ENCODE data around the gene ITGBL1.

The ITGBL1 gene

DNA sequence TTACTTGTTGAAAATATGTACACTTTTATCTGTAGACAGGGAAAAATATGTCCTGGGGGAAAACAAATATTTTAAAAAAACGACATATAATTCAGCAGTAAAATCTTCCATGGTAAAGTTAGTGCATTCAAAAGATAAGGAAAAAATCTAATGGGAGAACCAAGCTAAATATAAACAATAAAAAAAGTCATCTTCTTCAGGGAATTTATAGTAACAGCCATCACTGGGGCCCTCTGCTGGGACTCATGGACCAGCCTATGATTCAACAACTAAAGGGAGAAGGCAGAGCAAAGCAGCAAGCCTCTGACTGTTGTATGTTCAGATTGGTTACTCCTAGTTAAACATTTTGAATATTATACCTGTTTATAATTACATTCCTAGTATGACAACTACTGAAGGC, 93.0 kb downstream of the ITGBL1 start:
- DNase-seq (ENCODE audit: low spot score) = no peak
- ATAC-seq (ENCODE audit: low read depth) = no peak
- Histone ChIP-seq H3K27me3 (ENCODE audit: insufficient read depth, poor library complexity, severe bottlenecking) (no peaks in the 10 kb centered on the region), H3K27ac (ENCODE audit: poor library complexity, severe bottlenecking) (no peak overlapping the region), H3K4me3 (ENCODE audit: severe bottlenecking) (no peak overlapping the region), H3K9me3 (ENCODE audit: severe bottlenecking) (no peaks in the 10 kb centered on the region), H3K4me1 (ENCODE audit: insufficient read depth, poor library complexity, severe bottlenecking) (no peaks in the 10 kb centered on the region), H3K36me3 (ENCODE audit: low read depth) (no peaks in the 10 kb centered on the region)
- TF ChIP-seq, protein P1, sequence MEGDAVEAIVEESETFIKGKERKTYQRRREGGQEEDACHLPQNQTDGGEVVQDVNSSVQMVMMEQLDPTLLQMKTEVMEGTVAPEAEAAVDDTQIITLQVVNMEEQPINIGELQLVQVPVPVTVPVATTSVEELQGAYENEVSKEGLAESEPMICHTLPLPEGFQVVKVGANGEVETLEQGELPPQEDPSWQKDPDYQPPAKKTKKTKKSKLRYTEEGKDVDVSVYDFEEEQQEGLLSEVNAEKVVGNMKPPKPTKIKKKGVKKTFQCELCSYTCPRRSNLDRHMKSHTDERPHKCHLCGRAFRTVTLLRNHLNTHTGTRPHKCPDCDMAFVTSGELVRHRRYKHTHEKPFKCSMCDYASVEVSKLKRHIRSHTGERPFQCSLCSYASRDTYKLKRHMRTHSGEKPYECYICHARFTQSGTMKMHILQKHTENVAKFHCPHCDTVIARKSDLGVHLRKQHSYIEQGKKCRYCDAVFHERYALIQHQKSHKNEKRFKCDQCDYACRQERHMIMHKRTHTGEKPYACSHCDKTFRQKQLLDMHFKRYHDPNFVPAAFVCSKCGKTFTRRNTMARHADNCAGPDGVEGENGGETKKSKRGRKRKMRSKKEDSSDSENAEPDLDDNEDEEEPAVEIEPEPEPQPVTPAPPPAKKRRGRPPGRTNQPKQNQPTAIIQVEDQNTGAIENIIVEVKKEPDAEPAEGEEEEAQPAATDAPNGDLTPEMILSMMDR (IDR thresholded peaks at IDR 0.05; ENCODE audit: poor library complexity, severe bottlenecking) = peak; percentile 32

DNA sequence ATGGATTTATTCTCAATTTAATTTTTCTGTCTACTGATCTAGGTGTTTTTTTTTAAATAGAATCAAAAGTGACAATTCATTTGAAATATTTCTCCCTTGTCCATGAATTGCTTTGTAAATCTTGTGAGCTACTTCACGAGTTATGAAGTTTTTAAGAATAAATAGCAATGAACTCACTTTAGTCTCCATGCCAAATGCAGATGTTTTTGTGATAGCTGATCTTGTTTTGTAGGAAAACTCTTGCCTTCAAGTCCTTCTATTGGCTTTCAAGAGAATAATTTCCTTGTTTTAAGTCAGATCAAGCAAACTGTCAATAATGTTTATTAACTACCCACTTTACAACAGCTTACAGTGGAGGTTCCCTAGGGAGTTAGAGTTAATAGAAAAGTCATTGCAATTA, 99.8 kb downstream of the ITGBL1 start:
- TF ChIP-seq, protein P1 (IDR thresholded peaks at IDR 0.05; ENCODE audit: poor library complexity, severe bottlenecking) = no peak
- ATAC-seq (ENCODE audit: low read depth) (no peak), DNase-seq (ENCODE audit: low spot score) (no peak)
- H3K36me3 ChIP-seq (ENCODE audit: low read depth) = no peaks in the 10 kb centered on the region
- no peaks in the 10 kb centered on the region for H3K9me3 ChIP-seq (ENCODE audit: severe bottlenecking)
- no peak overlapping the region for H3K4me3 ChIP-seq (ENCODE audit: severe bottlenecking)
- no peak overlapping the region for H3K27ac ChIP-seq (ENCODE audit: poor library complexity, severe bottlenecking)
- no peaks in the 10 kb centered on the region for H3K27me3 ChIP-seq (ENCODE audit: insufficient read depth, poor library complexity, severe bottlenecking)
- H3K4me1 ChIP-seq (ENCODE audit: insufficient read depth, poor library complexity, severe bottlenecking) = no peaks in the 10 kb centered on the region

DNA sequence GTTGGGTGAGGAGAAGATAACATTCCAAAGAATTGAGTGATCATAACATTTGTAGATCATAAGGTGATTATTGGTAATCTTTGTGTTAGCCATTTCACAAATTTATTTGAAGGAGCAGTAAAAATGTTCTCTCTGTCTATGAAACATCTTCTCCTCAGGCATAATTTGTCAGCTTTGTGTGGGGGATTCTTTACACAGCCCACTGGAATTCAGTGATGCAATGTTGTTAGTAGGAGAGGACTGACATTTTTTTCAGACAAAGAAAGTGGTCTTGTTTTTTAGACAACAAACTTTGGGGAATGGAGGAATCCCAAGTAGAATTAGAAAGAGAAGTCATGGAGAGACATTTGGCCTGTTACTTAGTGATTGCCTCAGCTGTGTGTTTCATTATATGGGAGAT, 100.3 kb downstream of the ITGBL1 start:
- H3K4me3 ChIP-seq (ENCODE audit: severe bottlenecking) = no peak overlapping the region
- H3K27ac ChIP-seq (ENCODE audit: poor library complexity, severe bottlenecking) = no peak overlapping the region
- H3K4me1 ChIP-seq (ENCODE audit: insufficient read depth, poor library complexity, severe bottlenecking) = no peaks in the 10 kb centered on the region
- TF ChIP-seq, protein P1 (IDR thresholded peaks at IDR 0.05; ENCODE audit: poor library complexity, severe bottlenecking) = no peak
- H3K36me3 ChIP-seq (ENCODE audit: low read depth) = no peaks in the 10 kb centered on the region
- H3K27me3 ChIP-seq (ENCODE audit: insufficient read depth, poor library complexity, severe bottlenecking) = no peaks in the 10 kb centered on the region
- no peak for DNase-seq (ENCODE audit: low spot score)
- H3K9me3 ChIP-seq (ENCODE audit: severe bottlenecking) = no peaks in the 10 kb centered on the region
- ATAC-seq (ENCODE audit: low read depth) = no peak

DNA sequence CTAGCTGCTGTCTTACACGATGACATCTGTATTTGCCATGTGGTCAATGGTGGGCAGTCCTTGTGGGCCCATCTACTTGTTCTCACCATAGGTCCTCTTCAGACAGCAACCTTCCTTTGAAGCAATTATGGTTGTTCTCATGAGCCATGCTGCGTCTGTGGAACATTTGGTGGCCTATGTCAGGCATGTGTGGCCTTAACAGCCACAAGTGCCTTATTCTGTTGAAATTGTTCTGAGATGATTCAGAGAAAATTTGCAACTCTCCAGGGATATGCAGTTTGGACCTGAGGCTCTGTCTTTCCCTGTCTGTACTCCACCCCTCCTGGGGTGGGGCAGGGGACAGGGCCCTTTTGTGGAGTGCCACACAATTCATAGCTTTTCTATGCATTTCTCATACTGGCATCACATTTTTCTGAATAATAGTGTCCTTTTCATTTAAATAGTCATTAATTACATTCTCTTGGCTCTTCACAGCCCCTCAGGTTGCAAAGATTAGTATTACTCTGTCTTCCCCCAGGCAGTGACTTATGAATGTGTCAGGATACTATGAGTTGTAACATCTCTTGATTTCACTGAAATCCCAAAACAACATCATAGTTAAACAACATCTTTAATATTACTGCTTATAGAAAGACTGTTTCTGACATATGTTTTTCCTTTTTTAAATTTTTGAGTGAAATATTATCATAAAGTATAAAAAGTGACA, 102.1 kb downstream of the ITGBL1 start:
- DNase-seq (ENCODE audit: low spot score) (no peak), ATAC-seq (ENCODE audit: low read depth) (peak; percentile 31; the same call in 1 of the 3 replicates)
- TF ChIP-seq, protein P1 (IDR thresholded peaks at IDR 0.05; ENCODE audit: poor library complexity, severe bottlenecking) = no peak
- Histone ChIP-seq H3K36me3 (ENCODE audit: low read depth) (no peaks in the 10 kb centered on the region), H3K4me1 (ENCODE audit: insufficient read depth, poor library complexity, severe bottlenecking) (no peaks in the 10 kb centered on the region), H3K27ac (ENCODE audit: poor library complexity, severe bottlenecking) (no peak overlapping the region), H3K9me3 (ENCODE audit: severe bottlenecking) (no peaks in the 10 kb centered on the region), H3K27me3 (ENCODE audit: insufficient read depth, poor library complexity, severe bottlenecking) (no peaks in the 10 kb centered on the region), H3K4me3 (ENCODE audit: severe bottlenecking) (no peak overlapping the region)

DNA sequence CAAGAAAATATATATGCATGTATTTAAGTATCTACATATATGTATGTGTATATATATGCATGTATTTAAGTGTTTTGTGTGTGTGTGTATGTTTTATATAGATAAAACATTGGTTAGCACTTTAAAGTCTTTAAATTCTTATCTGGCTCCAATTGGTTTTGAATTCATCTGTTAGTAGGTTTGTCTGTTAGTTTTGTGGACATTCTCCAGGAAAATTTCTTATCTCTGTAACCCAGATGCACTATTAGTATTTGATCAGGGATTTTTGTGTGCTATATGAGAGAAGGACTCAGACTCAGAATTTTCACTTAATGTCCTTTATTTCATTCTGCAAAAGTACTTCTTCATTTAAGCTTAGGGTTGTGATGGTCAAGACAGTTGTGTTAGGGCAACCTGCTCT, 103.1 kb downstream of the ITGBL1 start:
- TF ChIP-seq, protein P1 (IDR thresholded peaks at IDR 0.05; ENCODE audit: poor library complexity, severe bottlenecking) = no peak
- Histone ChIP-seq H3K4me3 (ENCODE audit: severe bottlenecking) (no peak overlapping the region), H3K4me1 (ENCODE audit: insufficient read depth, poor library complexity, severe bottlenecking) (no peaks in the 10 kb centered on the region), H3K36me3 (ENCODE audit: low read depth) (no peaks in the 10 kb centered on the region), H3K27ac (ENCODE audit: poor library complexity, severe bottlenecking) (no peak overlapping the region), H3K27me3 (ENCODE audit: insufficient read depth, poor library complexity, severe bottlenecking) (no peaks in the 10 kb centered on the region), H3K9me3 (ENCODE audit: severe bottlenecking) (no peaks in the 10 kb centered on the region)
- ATAC-seq (ENCODE audit: low read depth) (no peak), DNase-seq (ENCODE audit: low spot score) (no peak)
